HG02870 (cell line): ENCODE measurements around the gene PRIM1.
"Not testable (repeated sequence)": the region's sequence is repeated elsewhere in the genome, so short reads cannot be mapped to it uniquely, and the experiment has no call there.

ENCODE experiments used
- ATAC-seq: cut with Tn5 transposase; IDR thresholded peaks from one replicate; pipeline ENCODE4 v1.9.1; 2021; ENCODE audit warnings: mild to moderate bottlenecking, moderate library complexity; ENCODE audit not compliant: unreplicated experiment

PRIM1 gene

GRCh38 chr12:56761812-56762211, 9.7 kb upstream of the PRIM1 start:
- ATAC-seq, result no peak

- ATAC-seq, result no peak
Observed at GRCh38 chr12:56760460-56760859, 8.3 kb upstream of the PRIM1 start.

DNA sequence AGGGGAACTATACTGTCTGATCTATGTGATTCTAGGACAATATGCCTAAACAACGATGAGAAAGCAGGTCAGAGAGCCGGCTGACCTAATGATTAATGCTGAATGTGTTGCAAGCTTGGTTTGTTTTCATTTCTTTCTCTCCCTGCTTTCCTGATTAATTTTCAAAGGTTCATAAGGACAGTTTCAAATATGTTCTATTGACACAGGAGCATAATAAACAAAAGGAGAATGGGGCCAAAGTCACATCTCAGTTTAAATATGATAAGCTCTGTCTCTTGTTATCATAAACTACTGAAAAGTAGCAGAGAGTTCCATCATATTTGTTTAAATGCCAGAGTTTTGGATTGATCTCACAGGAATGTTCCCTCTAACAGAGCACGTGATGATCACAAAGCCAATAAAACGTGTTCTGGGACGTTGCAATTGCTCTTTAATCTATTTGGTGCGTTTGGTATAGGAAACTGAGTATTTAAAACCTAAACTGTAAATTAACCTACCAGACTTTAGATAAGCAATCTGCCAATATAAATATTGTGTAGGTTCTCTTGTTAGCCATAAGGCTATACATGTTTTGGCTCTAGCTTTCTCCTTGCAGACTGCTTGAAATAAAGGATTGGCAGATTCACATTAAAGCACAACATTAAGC, 7.3 kb upstream of the PRIM1 start:
- no peak for ATAC-seq

GRCh38 chr12:56758728-56759262, 6.7 kb upstream of the PRIM1 start:
- no peak for ATAC-seq

GRCh38 chr12:56757971-56758370, 5.8 kb upstream of the PRIM1 start:
- ATAC-seq, result not testable (repeated sequence)

DNA sequence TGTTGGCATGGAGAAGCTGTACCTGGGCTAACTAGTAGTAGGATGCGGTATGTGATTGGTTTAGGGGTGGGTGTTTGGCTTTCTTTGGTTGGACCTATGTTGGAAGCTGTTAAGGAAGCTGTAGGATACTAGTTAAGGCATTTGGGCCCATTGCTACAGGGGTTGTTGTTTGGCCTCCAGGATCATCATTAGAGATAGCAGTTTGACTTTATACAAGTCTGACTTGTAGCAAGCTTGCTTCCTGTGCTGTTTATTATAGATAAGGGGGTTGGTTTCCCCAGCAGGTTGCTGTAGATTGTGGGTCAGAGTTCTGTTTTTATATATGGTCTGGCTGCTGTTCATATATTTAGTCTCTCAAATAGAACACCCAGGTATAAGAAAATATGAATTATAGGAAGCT, 1.4 kb upstream of the PRIM1 start:
- no peak for ATAC-seq

DNA sequence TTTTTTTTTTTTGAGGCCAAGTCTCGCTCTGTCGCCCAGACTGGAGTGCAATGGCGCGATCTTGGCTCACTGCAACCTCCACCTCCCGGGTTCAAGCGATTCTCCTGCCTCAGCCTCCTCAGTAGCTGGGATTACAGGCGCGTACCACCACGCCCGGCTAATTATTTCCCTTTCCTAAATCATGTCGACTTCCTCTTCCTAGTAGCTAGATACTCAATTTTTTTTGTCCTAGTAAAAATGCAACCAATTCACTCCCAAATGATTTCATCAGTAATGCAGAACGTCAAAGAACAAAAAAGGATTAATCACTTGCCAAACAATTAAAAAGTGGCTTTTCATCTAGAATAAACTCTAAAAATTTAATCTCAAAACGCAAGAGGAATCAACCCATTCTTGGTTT, 1.5 kb downstream of the PRIM1 start:
- not testable (repeated sequence) for ATAC-seq

GRCh38 chr12:56749853-56750252, 2.3 kb downstream of the PRIM1 start:
- no peak for ATAC-seq

- no peak for ATAC-seq
Observed at GRCh38 chr12:56749359-56749758, 2.8 kb downstream of the PRIM1 start.

DNA sequence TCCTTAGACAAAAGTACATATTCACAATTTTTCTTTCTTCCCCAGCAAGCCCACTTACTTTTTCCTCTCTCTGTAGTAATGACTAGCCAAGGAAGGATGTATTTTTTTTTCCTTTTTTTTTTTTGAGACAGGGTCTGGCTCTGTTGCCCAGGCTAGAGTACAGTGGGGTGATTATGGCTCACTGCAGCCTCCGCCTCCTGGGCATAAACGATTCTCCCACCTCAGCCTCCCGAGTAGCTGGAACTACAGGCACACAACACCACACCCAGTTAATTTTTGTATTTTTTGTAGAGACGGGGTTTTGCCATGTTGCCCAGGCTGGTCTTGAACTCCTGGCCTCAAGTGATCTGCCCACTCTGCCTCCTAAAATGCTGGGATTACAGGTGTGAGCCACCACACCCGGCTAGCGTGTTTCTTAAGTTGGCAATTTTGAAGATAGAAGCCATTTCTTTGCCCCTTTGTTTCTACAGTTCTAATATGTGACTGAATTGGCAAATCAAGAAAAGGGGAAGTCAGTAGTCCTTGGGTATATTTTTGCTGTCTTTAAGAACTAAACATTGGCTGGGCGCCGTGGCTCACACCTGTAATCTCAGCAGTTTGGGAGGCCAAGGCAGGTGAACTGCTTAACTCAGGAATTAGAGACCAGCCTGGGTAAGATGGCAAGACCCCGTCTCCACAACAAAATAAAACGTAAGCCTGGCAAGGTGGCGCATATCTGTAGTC, 23.8 kb downstream of the PRIM1 start:
- no peak for ATAC-seq

DNA sequence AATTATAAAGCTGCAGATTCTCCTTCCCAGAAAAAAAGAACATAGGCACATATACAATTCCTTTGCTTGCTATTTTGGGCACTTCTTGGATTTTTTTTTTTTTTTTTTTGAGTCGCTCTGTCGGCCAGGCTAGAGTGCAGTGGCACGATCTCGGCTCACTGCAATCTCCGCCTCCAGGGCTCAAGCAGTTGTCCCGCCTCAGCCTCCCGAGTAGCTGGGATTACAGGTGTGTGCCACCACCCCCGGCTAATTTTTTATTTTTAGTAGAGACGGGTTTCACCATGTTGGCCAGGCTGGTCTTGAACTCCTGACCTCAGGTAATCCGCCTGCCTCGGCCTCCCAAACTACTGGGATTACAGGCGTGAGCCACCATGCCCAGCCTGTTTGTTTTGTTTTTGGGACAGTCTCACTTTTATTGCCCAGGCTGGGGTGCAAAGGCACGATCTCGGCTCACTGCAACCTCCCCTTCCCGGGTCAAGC, 25.9 kb downstream of the PRIM1 start:
- ATAC-seq, result not testable (repeated sequence)

DNA sequence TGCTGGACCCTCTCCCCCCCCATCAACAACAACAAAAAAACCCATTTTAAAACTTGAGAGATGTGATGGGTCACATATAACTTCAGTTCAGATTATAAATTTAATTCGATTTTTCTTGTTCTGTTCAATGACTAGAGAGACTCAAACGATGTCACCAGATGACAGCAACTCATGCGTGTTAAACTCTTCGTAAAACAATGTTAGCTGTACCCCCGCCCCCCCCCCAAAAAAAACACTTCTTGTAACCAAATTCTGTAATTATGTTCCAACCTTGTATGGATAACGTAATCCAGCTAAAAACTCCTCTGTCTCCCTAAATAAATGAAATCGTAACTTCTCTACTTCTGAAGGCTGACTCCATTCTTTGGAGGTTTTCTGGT, 26.4 kb downstream of the PRIM1 start:
- ATAC-seq, result no peak

DNA sequence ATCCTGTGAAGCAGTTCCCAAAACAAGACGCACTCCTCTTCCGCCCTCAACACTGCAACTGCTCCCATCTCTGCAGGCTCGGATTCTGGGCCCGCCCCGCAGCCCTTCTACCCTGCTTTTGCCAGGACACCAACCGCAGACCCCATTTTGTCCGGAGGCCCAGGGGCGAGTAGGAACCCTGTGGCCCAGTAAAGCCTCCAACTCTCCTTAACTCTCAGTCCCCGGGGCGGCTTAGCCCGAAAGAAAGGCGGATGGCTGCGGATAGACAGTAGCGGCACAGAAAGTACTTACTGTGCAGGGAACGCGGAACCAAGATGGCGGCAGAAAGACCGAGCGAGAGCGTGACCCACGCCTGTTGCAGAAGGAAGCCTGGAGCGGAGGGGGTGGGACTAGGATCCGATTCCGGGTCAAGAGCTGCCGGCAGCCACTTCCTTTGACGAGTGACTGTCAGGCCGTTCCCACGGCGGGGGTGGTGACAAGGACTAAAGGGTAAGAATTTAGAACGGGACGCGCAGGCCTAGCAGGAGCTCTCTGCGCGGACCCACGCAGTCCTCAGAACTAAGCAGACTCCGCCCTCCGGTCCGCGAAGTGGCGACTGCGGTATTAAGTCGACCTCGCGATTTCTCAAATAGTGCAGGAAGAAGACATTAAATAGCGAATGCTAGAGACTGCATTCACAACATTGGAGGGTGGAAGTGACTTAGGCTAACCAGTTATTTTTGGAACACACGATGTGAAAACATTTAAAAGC, 27.0 kb downstream of the PRIM1 start, which contains the start of gene NACA:
Gene NACA, minus strand, starts transcription at position 328 of the 751 bp plus-strand sequence. CDS start 778 bp downstream, outside the sequence.
- peak; percentile 95 for ATAC-seq

GRCh38 chr12:56724701-56724971, 27.5 kb downstream of the PRIM1 start:
- no peak for ATAC-seq

DNA sequence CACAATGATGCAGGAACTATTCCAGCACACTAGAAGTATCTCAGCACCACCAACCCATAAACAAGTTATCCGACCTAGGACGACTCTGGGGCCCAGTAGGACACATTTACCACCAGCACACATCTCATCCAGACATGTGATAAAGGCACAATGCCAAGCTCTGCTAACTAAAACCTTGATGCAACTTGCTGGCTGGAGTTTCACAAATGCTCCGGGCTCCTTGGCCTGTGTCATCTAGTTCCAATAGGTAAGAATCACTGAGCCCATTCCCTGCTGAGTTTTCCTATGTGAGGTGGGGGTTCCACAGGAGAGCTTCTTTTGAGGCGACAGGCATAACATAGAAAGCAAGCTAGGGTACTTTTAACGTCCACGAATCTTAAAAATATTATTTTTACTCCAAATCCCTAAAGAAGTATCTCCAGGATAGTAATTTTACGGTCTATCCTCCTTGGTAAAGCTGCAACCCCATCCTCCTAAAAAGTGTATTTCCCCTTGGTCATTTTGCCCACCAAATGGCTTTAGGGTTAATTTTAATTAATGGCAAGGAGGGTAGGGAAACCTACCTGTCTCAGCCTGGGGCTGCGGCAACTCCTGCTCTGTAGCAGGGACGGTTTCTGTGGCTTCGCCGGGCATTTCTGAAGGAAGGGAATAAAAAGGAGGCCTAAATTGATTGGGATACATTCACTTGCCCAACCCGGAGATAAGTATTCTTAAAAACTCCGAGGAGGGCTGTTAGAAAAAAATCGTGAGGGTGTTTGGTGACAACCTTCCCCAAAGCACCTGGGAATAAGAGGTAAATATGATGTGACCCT, 28.0 kb downstream of the PRIM1 start:
- no peak for ATAC-seq

GRCh38 chr12:56723352-56723751, 28.8 kb downstream of the PRIM1 start:
- ATAC-seq, result no peak

DNA sequence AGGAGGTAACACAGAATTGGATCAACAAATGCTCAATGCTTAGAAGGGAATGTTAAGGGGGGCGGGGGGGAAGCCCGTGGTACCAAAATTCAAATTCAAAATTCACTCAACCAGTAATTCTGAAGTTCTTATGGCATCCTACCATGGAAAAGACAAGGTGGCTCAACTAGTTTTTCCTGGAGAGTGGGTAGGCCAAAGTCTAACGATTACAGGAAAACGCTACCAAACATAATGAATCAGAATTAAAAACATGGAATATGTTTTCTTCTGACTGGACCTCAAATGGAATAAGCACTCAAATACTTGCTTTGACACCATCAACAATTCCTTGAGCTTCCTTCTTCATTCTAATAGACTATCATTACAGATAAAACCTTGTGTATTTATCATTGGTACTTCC, 29.3 kb downstream of the PRIM1 start:
- no peak for ATAC-seq

DNA sequence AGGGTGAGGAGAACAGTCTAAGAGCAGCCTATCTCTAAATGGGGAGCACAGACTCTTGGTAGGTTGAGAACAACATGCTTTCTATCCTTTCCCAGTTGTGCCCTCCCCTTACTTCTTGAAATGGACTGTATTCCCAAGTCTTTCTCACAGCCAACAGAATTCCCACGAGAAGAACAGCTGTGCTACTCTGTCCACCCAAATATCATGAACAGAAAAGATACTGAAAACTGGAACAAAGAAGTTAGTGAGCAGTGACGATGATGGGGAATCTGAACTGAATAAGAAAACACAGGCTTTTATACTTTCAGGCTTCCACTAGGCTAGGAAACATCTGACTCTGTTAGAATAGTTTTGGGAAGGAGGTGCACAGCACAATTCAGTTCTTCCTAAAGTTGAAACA, 30.4 kb downstream of the PRIM1 start:
- ATAC-seq, result no peak

- no peak for ATAC-seq
Observed at GRCh38 chr12:56721216-56721615, 30.9 kb downstream of the PRIM1 start.

DNA sequence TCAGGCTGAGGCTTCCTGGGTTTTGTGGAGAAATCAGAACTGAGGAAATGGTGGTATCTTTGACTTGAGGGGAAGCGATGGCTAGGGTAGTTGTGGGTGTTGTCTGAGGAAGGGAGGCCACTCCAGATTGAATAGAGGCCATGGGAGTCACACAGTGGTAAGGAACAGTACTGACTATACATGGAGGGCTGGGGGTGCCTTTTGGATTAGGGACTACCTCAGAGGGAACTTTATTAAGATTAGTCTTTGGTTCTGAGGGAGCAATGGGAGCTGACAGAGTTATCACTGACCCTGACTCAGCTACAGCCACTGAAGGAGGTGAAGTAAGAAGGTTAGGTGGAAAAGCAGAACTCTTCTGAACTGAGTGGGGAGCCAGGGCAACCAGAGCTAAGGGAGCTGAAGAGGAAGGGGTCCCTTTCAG, 31.4 kb downstream of the PRIM1 start:
- no peak for ATAC-seq

DNA sequence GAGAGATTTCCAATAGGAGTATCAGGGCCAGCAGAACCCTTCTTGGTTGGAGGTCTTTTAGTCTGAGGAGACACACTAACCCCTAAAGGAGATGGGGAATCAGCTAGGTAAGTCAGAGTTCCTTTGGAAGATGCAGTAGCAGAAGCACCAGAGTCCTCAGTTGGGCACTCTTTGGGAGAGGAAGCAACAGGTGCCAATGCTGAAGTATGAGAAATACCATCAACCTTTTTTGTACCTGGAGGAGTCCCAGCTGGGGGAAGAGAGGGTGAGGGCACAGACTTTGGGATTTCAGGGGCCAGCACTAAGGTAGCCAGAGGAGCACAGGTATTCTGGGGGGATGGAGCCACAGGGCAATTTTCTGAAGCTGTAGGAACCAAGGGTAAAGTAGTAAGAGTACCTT, 33.1 kb downstream of the PRIM1 start:
- ATAC-seq, result no peak
